Psoas muscle (tissue), 8 donors: ENCODE measurements around the gene KRTAP26-1. TPM values are rescaled to one million over a fixed set of nuclear protein-coding genes. Genes with fewer than 3 reads are reported as not detected.

Source experiments
- ATAC-seq, 4 donors: fragments of 200-7000 bp; cut with Tn5 transposase; one replicate each; pipeline ENCODE4 v1.9.1; 2020; ENCODE audit warnings: moderate library complexity in 3 of 4, mild to moderate bottlenecking in 2 of 4
- DNase-seq, 2 donors: peaks; one replicate each; pipeline ENCODE4 v3.0.0-alpha.2; 2020
- H3K27ac ChIP-seq: fragments of 200-600 bp; one replicate; pipeline ENCODE4 v1.8.0; 2022
- H3K27me3 ChIP-seq, 3 donors: fragments of 200-600 bp in 1 of 3; one replicate each; pipeline versions ENCODE4 v1.6.1 to v1.8.0; 2013 to 2022; ENCODE audit warnings: low read length in 2 of 3, mild to moderate bottlenecking in 2 of 3, moderate library complexity in 1 of 3; ENCODE audit not compliant: insufficient read depth in 3 of 3
- H3K36me3 ChIP-seq, 2 donors: fragments of 200-600 bp in 1 of 2; one replicate each; pipeline versions ENCODE4 v1.6.1 to v1.8.0; 2013 to 2022; ENCODE audit warnings: low read depth in 1 of 2, mild to moderate bottlenecking in 1 of 2, moderate library complexity in 1 of 2; ENCODE audit not compliant: insufficient read depth in 1 of 2
- H3K4me1 ChIP-seq: fragments of 200-600 bp; one replicate; pipeline ENCODE4 v1.8.0; 2022
- H3K4me3 ChIP-seq: fragments of 200-600 bp; one replicate; pipeline ENCODE4 v1.8.0; 2022; ENCODE audit warnings: mild to moderate bottlenecking
- H3K9me3 ChIP-seq: fragments of 200-600 bp; one replicate; pipeline ENCODE4 v1.8.0; 2022
- CTCF ChIP-seq: fragments of 200-600 bp; IDR thresholded peaks from one replicate; pipeline ENCODE4 v1.8.0; 2022; ENCODE audit warnings: antibody characterized with exemption
- WGBS, 3 donors: extraction: QIAGEN DNeasy Blood & Tissue Kit; methylation state at CpG; one replicate each; pipeline versions ENCODE4 v1.1.6 to v1.1.7; 2013; 5-methylcytosine and 5-hydroxymethylcytosine counted together
- intact Hi-C, 2 donors: fragments of 100-400 bp; cut with DNase I; formaldehyde crosslinking; loops; one replicate each; pipeline versions ENCODE4 v1.11.0 to v1.14.2; 2022
- polyA plus RNA-seq, 3 donors: library from polyadenylated mRNA; stranded (reverse); fragments of 200-250 nt; gene quantifications; one replicate each; pipeline ENCODE4 v1.2.3, GENCODE V29; 2013
- total RNA-seq, 4 donors: library from RNA; stranded (reverse); fragmentation: NEBNext Ultra II Directional in 2 of 4; extraction: Animal tissue kit (Norgen Biotek cat#: 25700) in 2 of 4; gene quantifications; one replicate each; pipeline versions ENCODE4 v1.2.1 to v1.2.4, GENCODE V29; 2021 to 2023
- donor health status: healthy with polysubstance abuse.
- donor health status: DM: no; HTN: no; CAD: no; lungs with moderate emphysema.
- donor health status: Bipolar disorder and iron deficiency.
- donor health status: healthy.
- donor health status: DM: yes; HTN: yes; CAD: no.
- donor health status: DM: no; HTN: no; CAD: no.
- donor health status: DM: no; HTN: no; CAD: no.
- donor health status: DM: yes; HTN: yes; CAD: no.

The KRTAP26-1 gene
- total and polyA plus RNA-seq, 7 donors, result not detected

DNA sequence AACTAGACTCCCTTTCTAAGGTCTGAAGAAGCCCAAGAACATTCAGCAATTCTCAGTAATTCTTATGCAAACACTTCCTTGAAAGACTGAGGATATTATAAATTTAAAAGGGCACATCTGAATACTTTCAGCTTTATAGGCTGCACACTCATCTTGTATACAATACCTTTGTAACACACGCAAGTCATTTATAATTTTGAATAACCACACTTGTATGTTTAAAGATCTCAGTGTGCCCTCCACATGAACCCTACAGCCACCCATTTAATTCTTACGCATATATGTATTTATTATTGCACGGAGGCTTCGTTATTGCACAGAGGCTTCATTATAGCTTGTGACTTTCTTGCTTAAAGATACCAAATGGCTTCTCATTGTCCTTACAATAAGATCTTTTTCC is 18.6 kb upstream of the KRTAP26-1 start:
- no peak for DNase-seq
- Histone ChIP-seq H3K27me3 (no peaks in the 10 kb centered on the region), H3K27ac (no peak overlapping the region), H3K4me3 (no peak overlapping the region), H3K4me1 (no peaks in the 10 kb centered on the region), H3K36me3 (no peaks in the 10 kb centered on the region), H3K9me3 (no peaks in the 10 kb centered on the region)
- intact Hi-C loops, result no loop called here
- TF ChIP-seq CTCF, result no peak
- WGBS, 3 donors, result 89 to 94% (median 91%) methylated on average over 4 of the region's 4 CpGs
- no peak for ATAC-seq

- intact Hi-C loops, result no loop called here
- no peak for ATAC-seq
These were observed 17.7 kb upstream of the KRTAP26-1 start for GRCh38 chr21:30337772-30338171.

DNA sequence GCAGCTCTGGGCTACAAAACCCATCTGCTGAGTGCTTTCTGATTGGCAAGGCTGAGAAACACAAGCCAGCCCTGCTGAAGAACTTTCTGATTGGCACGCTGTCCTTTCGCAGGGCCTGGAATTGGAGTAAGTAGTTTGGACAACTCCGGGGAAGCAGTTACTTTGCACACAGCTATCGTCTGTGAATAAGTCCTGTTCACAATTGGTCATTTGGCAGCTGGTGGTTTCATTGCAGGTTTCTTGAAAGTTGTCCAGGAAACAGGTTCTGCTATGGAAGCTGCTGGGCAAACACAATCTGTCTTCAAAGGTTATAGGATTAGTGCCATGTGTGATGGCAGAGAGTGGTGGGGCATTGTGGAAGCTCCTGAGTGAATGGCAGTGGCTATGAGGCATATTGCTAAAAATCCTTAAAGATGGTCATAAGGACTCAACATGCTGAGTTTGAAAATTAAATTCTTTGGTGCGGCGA is 17.2 kb upstream of the KRTAP26-1 start, which contains the start of gene KRTAP27-1:
Gene KRTAP27-1 (minus strand): TSS at position 419 of the 469 bp plus-strand sequence. CDS start 26 bp downstream, at position 393.
- no peaks in the 10 kb centered on the region for H3K9me3 ChIP-seq
- TF ChIP-seq CTCF, result no peak
- no peak for DNase-seq
- no peaks in the 10 kb centered on the region for H3K27me3 ChIP-seq
- H3K4me1 ChIP-seq, result no peaks in the 10 kb centered on the region
- no peaks in the 10 kb centered on the region for H3K36me3 ChIP-seq
- no peak within 1 kb of the TSS for H3K27ac ChIP-seq
- ATAC-seq, result no peak
- no peak within 1 kb of the TSS for H3K4me3 ChIP-seq
- intact Hi-C loops, result no loop called here
- 81 to 89% (median 83%) methylated on average over 6 of the region's 6 CpGs for WGBS, 3 donors

More at GRCh38 chr21:30337772-30338171, 17.7 kb upstream of the KRTAP26-1 start:
- Histone ChIP-seq H3K36me3 (no peaks in the 10 kb centered on the region), H3K27ac (no peak overlapping the region), H3K9me3 (no peaks in the 10 kb centered on the region), H3K4me3 (no peak overlapping the region), H3K27me3 (no peaks in the 10 kb centered on the region), H3K4me1 (no peaks in the 10 kb centered on the region)
- DNase-seq, result no peak
- TF ChIP-seq CTCF, result no peak

DNA sequence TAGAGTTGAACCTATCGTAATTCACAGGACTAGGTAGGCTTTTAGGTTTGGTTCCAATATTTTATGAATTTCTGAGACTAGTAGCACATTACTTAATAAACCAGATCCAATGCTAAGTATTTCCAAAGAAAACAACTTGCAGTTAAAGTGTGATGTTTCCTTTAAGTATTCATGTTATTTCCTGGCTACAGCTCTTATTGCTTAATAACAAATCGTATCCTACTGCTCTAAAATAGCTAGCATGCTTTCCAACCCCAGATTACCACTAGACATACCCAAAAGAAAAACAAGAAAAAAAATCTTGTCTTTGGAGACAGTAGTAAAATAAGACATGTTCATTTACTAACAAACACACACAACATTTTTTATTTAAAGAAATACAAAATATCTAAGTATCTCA is 16.5 kb upstream of the KRTAP26-1 start:
- intact Hi-C loops, result no loop called here
- no peaks in the 10 kb centered on the region for H3K27me3 ChIP-seq
- no peak for TF ChIP-seq CTCF
- H3K4me3 ChIP-seq, result no peak overlapping the region
- ATAC-seq (no peak), DNase-seq (no peak)
- WGBS, 3 donors, result 54 to 58% (median 56%) methylated on average over 2 of the region's 2 CpGs
- no peaks in the 10 kb centered on the region for H3K36me3 ChIP-seq
- no peak overlapping the region for H3K27ac ChIP-seq
- H3K9me3 ChIP-seq, result no peaks in the 10 kb centered on the region
- H3K4me1 ChIP-seq, result no peaks in the 10 kb centered on the region

GRCh38 chr21:30333736-30334135 is 13.6 kb upstream of the KRTAP26-1 start:
- WGBS, 3 donors, result 71 to 88% (median 79%) methylated on average over 3 of the region's 3 CpGs
- intact Hi-C loops, result no loop called here
- TF ChIP-seq CTCF, result no peak
- H3K27me3 ChIP-seq, result no peaks in the 10 kb centered on the region
- H3K4me1 ChIP-seq, result no peaks in the 10 kb centered on the region
- ATAC-seq (no peak), DNase-seq (no peak)
- H3K27ac ChIP-seq, result no peak overlapping the region
- no peaks in the 10 kb centered on the region for H3K9me3 ChIP-seq
- H3K4me3 ChIP-seq, result no peak overlapping the region
- H3K36me3 ChIP-seq, result no peaks in the 10 kb centered on the region
